GM19351 (cell line): Measurements from ENCODE around the gene IL6.
"Not testable (repeated sequence)": the region's sequence is repeated elsewhere in the genome, so short reads cannot be mapped to it uniquely, and the experiment has no call there.

Experiments used
- ATAC-seq: cut with Tn5 transposase; IDR thresholded peaks from one replicate; pipeline ENCODE4 v1.9.1; 2021; ENCODE audit warnings: mild to moderate bottlenecking, moderate library complexity; ENCODE audit not compliant: unreplicated experiment

IL6 gene

DNA sequence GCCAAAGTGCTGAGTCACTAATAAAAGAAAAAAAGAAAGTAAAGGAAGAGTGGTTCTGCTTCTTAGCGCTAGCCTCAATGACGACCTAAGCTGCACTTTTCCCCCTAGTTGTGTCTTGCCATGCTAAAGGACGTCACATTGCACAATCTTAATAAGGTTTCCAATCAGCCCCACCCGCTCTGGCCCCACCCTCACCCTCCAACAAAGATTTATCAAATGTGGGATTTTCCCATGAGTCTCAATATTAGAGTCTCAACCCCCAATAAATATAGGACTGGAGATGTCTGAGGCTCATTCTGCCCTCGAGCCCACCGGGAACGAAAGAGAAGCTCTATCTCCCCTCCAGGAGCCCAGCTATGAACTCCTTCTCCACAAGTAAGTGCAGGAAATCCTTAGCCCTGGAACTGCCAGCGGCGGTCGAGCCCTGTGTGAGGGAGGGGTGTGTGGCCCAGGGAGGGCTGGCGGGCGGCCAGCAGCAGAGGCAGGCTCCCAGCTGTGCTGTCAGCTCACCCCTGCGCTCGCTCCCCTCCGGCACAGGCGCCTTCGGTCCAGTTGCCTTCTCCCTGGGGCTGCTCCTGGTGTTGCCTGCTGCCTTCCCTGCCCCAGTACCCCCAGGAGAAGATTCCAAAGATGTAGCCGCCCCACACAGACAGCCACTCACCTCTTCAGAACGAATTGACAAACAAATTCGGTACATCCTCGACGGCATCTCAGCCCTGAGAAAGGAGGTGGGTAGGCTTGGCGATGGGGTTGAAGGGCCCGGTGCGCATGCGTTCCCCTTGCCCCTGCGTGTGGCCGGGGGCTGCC is at the start of gene IL6:
Gene IL6, plus strand, starts transcription at position 294 of the 807 bp plus-strand sequence. Its CDS starts 63 bp downstream, at position 357.
- ATAC-seq, result no peak

DNA sequence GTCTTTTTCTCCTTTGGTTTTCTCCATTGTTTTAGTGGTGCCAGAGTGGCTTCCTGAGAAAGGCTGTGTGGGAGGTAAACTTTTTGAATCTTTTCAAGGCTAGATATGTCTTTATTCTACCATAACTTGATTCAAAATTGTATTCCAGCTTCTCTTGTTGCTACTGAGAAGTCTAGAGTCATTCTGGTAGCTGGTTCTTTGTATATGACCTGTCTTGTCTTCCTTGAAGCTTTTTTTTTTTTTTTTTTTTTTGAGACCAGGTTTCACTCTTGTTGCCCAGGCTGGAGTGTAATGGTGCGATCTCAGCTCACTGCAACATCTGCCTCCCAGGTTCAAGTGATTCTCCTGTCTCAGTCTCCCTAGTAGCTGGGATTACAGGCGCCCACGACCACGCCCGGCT is 49.7 kb upstream of the IL6 start:
- not testable (repeated sequence) for ATAC-seq

DNA sequence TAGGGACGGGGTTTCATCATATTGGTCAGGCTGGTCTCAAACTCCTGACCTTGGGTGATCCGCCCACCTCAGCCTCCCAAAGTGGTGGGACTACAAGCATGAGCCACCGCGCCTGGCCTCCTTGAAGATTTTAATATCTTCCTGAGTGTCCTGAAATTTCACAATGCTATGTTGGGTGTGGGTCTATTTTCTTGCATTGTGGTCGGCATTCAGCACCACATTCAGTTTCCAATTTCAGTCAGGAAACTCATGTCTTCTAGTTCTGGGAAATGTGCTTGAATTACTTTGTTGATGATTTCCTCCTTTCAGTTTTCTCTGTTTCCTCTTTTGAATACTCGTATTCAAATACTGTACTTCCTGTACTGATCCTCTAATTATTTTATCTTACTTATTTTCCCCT is 49.3 kb upstream of the IL6 start:
- ATAC-seq, result no peak

DNA sequence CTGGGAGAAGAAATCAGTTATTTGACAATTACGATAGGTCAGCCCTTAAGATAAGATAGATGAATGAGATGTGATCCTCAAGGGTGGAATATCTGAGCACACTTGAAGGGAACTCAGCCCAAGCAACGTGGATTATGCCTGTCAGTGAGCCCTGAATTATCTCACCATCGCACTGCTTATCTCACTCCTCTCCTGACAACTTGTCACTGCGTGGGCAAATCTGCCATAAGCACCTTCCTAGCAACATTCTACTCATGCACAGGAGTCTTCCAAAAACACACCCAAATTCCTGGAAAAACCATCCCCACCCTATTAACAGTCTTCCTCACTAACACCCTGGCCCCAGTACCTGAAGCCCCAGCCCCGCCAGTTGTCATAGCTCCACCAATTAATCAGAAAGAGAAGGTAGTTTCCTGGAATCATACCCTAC is 46.5 kb upstream of the IL6 start:
- no peak for ATAC-seq

DNA sequence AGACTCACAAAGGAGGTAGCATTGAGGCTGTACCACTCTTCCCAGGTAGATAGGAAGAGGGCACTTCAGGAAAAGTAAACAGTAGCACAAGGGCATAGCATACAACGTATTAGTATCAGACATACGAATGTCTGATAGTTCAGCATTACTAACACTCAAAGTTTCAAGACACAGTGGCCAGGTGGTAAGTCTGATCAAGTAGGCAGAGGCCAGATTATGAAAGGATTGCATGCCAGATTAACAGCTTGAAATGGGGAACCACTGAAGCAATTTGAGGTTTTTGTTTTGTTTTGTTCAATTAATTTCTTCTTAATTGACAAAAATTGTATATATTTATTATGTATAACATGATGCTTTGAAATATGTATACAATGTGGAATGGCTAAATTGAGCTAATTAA is 45.7 kb upstream of the IL6 start:
- ATAC-seq, result no peak

DNA sequence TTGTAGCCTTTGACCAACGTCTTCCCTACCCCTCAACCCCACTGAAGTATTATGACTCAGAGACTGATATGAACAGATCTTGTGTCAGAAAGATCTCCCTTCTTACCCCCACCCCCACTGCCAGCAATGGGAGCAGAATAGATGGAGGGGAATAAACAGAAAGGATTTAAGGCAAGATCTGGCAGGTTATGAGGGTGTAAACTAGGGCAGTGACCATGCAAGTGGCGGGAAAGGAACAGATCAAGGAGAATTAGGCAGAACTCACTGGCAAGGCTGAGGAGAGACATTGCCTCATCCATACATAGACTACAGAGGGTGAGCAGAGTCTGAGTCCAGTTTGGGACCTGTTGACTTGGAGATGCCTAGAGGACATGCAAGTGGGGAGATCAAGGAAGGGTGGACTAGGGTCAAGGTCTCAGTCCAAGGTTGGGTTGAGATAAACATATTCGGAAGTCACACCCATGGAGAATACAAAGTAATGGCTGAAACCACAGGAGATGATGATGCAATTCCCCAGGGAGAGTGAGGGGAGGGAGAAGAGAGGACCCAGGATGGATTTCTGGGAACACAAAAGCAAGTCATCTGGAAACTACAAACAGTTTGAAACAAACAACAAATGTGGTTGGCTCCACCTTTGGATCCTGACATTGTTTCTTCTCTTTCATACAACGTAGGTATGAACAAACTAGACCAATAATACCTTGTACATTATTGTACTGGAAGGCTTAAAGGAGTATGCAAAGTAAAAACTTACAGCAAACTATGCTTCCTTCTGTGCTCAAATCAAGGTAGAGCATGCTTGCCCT is 44.9 kb upstream of the IL6 start:
- no peak for ATAC-seq

DNA sequence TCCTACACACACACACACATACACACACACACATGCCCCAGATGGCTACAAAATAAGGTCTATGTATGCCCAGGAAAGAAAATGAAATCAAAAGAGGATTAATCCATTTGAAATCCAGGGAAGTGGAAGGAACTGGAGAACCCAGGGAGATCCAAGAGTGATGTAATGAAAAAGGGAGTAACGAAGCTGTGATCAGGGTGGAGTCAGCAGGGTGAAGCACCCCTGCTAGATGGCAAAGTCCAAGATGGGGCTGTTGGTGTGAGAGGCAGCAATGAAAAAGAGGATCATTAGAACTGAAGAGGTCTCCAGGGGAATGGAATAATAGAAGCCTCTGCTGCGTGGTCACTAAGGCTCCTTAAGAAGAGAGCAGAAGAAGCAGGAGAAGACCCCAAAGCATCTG is 43.6 kb upstream of the IL6 start:
- no peak for ATAC-seq

DNA sequence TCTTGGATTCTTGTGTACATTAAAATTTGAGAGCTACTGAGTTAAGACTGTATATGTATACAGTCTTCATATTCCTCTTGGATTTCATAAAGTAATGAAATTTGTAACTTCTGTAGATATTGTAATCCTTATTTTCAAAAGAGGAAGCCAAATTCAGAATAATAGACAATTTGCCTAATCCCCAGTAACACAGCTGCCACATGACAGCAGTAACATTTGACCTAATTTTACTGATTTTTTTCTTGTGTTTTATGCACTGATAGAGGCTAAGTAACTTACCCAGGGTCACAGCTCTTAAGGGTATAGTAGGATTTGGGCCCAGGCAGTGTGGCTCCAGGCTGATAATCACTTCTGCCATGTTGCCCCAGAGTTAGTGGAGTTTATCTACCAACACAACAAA is 40.4 kb upstream of the IL6 start:
- no peak for ATAC-seq

DNA sequence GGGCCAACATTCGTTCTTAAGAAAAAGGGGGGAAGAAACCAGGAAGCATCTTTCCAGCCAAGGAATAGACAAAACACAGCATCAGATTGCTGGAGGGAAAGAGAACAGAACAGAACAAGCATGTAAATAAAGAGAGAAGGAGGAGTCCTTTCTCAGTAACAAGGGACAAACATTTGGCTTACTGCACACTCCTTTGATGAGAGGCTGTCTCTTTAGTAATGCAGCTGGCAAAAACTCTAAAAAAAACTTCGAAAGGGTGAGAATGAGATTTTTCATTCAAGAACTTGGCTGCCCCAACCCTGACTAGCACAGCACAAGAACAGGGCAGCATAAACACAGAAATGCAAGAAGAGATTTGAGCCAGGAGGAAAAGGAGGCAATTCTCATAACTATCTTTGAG is 38.9 kb upstream of the IL6 start:
- ATAC-seq, result no peak

DNA sequence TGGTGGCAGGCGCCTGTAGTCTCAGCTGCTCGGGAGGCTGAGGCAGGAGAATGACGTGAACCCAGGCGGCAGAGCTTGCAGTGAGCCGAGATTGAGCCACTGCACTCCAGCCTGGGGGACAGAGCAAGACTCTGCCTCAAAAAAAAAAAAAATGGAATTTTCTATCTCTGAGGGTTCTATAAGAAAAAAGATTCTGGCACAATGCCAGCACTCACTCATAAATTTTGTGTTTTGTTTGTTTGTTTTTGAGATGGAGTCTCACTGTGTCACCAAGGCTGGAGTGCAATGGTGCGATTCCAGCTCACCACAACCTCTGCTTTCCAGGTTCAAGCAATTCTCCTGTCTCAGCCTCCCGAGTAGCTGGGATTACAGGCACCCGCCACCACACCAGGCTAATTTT is 38.1 kb upstream of the IL6 start:
- ATAC-seq, result not testable (repeated sequence)

DNA sequence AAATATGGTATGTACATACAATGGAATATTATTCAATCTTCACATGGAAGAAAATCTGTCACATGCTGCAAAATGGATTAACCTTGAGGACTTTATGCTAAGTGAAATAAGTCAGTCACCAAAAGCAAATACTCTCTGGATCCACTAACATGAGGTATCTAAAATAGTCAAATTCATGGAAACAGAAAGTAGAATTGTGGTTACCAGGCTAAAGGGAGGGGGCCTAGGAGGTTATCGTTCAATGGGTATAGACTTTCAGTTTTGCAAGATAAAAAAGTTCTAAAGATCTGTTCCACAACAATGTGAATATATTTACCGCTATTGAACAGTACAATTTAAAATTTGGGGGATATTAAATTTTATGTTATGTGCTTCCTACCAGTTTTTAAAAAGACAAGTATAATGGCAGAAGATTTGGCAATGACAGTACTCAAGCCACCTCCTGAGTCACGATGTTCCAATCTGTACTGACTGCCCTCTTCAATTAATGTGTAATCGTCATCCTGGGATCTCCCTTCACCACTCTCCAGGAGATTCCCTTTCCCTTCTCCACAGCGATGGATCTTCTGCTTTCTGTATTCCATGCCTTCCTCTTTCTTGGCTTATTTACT is 32.3 kb upstream of the IL6 start:
- no peak for ATAC-seq

DNA sequence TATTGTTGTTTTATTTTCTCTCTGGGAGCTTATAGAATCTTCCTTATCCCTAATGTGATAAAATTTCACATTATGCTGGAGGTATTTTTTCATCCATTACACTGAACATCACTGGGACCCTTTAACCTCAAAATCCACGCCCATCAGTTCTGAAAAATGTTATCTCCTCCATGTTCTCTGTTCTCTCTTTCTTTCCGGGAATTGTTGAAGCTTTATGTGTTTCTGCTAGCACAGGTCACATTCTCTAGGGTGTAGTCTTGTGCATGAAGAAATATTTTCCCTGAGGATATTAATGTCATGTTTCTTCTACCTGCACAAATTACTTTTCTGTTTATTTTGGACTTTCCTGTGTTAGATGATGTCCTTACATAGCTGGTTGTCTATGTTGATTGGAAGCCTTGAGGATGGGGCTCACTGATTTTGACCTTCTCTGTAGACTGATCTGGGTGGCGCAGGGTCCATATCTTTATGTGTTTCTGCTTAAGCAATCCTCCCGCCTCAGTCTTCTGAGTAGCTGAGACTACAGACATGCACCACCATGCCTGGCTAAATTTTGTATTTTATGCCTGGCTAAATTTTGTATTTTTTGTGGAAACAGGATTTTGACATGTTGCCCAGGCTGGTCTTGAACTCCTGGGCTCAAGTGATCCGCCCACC is 31.4 kb upstream of the IL6 start:
- ATAC-seq, result no peak

DNA sequence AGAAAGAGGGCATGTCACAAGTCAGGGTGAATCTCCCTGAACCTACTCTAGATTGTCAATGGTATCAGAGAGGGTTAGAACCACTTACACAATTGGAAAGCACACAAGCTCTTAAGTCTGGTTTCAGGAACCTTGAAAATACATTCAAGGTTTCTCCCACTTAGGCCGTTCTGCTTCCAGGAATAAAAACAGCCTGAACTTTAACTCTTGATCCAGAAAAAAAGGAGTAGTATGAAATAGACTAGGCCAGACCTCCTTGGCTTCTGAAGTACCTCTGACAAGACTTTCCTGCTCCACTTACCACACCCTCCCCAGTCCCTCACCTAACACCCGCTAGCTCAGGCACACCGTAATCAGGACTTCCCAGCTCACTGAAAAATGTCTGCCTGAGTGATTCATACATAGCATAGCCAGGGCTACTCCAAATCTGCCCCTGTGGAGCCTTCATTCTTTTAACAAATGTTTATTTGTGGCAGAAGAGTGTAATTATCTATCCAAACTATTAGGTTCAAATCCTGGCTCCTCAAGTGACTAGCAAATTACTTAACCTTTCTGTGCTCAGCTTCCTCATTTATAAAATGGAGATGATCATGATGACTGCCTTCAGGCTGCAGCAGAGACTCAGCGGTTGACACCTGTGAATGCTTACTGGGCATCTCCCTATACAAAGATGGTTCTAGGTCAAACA is 30.3 kb upstream of the IL6 start:
- no peak for ATAC-seq

DNA sequence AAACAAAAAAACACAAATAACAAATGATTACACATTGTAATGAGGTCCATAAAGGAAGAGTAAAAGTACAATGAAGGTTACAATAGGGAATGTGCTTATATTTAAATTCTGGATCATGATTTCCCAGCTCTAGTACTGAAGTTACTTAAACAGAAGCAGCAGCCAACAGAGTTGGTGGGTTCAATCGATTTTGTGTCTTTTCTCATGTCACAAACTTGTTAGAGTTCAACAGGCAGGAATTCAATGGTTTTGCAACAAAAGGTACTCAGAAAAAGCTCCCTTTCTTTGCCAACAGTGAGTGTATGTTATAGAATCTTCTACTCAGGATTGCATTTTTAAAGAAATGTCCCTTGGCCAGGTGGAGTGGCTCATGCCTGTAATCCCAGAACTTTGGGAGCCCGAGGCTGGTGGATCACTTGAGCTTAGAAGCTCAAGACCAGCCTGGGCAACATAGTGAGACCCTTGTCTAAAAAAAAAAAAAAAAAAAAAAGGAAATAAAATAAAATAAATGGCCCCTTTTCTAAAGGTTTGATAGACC is 29.6 kb upstream of the IL6 start:
- ATAC-seq, result no peak

DNA sequence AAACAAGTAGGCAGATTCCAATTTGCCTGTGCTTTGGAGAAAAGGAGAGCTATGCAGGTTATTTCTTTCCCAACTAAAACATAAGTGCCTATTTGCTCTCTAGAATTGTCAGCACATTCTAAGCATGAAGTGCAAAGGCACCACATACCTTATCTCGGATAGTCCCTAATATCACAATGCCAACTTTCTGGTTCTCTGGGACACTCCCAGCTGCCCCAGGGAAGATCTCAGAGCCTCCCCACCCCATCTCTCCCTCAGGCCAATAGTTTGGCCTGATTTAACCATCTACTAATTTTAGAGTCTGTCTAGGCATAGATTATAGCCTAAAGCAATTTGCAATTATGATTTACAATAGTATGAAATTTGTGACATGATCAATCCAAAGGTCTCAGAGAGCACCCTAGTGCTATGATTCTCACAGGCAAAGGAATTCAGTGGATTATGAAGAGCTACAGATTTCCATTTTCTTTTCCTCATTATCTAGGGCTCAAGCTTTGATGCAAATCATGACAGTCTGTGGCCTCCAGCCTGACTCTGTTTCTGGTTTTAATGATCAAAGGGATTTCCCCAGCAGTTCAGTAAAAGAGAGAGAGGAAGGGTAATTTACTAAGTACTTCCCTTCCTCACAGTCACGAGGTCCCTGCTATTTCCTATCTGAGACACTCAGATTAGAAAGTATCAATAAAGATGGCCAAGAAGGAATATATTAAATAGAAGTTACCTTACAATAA is 29.0 kb upstream of the IL6 start:
- peak; percentile 80 for ATAC-seq

DNA sequence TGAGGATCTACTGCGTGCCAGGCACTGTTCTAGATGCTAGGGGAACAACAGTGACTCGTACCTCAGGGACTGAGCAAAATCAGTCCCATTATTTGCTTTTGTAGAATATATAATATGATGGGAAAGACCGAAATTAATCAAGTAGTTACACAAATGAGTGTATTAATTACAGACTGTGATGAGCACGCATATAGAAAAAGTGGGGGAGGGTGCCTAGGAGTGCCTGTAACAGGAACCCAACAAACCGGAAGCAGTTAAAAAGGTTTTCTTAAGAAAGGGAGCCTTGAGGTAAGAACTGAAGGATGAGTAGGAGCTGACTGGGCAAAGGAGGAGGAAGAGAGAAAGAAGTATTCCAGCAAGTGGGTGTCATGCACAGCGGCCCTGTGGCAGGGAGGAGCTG is 28.2 kb upstream of the IL6 start:
- no peak for ATAC-seq

DNA sequence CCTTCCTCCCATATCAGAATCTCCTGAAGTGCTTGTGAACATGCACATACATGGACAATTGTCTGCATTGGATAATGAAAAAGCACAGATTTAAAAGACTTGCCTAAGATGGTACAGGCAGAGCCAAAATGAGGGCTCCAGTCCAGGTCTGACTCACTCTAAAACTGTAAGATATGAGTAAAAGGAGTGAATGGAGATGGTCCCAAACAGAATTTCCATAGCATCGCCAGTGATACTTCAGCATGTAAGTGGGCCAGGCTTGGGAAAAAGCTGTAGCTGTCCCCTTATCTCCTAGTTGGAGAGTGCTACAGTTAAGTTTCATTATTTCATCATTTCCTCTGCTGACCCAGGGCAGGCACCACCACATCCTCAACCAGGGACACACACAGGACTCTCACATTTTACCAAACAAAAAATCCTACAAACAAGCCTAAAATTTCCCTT is 26.4 kb upstream of the IL6 start:
- no peak for ATAC-seq

DNA sequence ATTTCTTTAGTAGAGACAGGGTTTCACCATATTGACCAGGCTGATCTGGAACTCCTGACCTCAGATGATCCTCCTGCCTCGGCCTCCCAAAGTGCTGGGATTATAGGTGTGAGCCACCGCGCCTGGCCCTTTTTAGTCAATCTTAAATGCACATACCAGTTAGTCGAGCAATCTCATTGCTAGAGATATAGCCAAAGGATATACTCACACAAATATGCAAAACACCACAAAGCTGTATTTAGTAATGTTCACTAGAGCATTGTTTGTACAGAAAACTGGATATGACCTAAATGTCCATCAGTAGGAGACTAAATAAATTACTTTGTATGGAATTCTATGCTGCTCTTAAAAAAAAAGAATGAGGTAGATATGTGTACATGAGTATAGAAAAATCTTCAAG is 24.5 kb upstream of the IL6 start:
- no peak for ATAC-seq

DNA sequence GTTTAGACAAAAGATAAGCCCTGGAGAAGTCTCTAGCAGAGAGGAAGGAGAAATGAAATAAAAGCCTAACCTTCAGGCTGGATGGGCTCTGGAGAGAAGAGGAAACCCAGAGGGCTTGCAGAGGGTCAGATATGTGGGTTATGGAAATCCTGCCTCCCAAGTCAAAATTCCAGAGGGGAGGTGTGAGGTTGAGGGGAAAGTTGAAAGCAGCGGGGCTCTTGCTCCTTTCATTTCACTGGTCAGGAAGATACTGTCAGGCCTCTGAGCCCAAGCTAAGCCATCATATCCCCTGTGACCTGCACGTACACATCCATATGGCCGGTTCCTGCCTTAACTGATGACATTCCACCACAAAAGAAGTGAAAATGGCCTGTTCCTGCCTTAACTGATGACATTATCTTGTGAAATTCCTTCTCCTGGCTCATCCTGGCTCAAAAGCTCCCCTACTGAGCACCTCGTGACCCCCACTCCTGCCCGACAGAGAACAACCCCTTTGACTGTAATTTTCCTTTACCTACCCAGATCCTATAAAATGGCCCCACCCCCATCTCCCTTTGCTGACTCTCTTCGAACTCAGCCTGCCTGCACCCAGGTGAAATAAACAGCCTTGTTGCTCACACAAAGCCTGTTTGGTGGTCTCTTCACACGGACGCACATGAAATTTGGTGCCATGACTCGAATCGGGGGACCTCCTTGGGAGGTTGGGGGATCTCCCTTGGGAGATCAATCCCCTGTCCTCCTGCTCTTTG is 23.7 kb upstream of the IL6 start:
- not testable (repeated sequence) for ATAC-seq
